GM20431 (cell line): Measurements from ENCODE around the gene C9orf85.

Source experiments
- in situ Hi-C: fragments of 300-500 bp; cut with MseI, MboI; formaldehyde crosslinking; loops from one replicate; pipeline ENCODE4 v1.15.0; 2020; ENCODE audit warnings: low sequenced_read_pairs; ENCODE audit not compliant: unreplicated experiment

Gene C9orf85

DNA sequence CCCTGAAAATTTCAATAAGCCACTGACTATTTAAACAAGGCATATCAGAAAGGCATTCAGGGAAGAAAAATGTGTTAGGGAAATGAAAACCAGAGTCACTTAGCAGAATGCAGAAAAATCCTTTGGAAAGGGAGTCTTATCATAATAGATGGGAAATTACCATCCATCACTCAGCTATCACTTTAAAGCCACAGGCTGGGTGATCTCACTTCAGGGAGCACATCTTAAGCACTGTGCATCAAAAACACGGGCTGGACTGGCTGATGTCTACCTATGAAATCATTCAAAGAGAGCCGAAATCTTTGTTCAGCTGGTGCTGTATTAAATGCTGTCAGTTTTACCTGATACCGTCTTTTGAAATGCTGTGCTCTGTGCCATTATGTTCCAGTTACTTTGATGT, 75.5 kb downstream of the C9orf85 start:
- in situ Hi-C loops = no loop called here

DNA sequence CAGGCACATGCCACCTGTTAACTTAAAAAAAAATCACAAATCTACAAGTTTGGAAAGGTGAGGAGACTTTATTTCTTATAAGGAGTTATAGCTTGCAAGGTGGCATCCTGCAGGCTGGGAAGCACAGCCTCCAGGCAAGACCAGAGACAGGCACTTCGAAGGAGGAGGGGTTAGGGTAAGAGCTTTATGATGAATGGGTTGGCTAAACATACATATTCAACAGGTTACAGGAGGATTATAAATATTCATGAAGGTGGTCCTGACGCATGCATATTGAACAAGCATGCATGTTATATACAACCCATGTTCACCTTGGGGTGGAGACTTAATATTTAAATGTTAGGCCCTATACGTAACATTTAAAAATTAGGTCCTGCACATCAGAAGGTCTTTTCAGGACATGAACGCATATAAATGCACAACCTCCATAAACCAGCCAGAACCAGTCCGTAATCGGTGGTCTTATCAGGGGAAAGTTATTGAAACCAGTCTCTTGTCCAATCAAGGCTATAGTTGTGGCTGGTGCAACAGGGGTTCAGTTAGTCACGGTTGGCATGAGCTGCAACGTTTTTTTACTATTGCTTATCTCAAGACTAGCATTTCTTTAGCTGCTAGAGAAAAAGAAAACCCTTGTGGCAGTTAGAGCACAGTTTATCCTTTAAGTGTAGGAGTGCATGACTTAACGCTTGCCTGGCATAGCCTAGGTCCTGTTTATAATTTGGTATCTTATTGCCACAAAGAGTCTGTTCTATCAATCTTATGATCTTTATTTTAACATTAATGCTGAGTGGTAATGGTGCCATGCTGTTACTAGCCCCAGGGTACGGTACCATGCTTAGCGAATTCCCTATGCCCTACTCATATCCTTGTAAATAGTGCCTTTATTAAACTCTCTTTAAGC, 76.3 kb downstream of the C9orf85 start:
- in situ Hi-C loops = no loop called here

DNA sequence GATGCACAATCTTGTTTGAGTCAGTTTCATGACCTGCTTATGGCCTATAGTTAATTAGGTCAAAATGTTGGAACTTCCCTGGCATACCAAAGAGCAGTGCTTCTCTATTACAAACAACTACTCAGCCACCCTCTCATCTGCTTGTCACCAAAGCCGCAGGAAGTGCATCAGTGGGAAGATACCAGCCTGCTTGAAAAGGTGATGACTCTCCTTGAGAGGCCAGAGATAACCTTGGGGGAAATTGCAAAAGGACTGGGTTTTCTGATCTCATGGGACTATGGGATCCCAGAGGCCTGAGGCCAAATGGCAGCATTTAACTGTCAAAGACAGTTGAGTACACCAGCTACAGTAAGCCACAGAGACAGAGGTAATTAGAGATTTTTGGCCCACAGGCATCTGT, 79.0 kb downstream of the C9orf85 start:
- in situ Hi-C loops = no loop called here

DNA sequence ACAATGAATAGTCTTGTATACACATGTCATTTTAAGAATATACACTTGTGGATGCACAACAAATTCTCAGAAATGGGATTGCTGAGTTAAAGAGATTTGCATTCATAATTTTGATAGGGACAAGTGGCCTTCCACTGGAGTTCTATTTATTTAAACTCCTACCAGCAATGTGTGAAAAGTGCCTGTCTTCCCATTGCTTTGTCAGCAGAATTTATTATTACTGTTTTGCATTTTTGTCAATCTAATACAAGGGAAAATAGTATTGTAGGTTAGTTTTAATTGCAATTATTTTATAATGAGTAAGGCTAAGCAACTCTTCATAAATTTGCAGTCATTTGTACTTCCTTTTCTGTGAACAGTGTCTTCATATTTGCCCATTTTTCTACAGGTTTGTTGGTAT, 94.0 kb downstream of the C9orf85 start:
- in situ Hi-C loops = loop anchor here (25.0 kb wide), 2 partner anchors 193 to 393 kb away; no protein-coding TSS in a partner anchor

DNA sequence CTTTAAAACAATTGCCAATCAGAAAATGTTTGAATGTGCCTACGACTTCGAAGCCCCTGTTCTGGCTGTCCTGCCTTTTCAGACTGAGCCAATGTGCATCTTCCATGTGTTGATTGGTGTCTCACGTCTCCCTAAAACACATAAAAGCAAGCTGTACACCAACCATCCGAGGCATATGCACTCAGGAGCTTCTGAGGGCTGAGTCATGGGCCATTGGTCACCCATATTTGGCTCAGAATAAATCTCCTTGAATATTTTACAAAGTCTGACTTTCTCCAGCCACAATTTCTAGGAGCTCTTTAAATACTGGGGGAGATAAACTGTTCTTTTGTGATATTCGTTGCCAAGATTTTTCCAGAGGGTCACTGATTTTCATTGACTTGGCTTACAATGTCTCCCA, 95.1 kb downstream of the C9orf85 start:
- in situ Hi-C loops = loop anchor here (25.0 kb wide), 2 partner anchors 194 to 394 kb away; no protein-coding TSS in a partner anchor

DNA sequence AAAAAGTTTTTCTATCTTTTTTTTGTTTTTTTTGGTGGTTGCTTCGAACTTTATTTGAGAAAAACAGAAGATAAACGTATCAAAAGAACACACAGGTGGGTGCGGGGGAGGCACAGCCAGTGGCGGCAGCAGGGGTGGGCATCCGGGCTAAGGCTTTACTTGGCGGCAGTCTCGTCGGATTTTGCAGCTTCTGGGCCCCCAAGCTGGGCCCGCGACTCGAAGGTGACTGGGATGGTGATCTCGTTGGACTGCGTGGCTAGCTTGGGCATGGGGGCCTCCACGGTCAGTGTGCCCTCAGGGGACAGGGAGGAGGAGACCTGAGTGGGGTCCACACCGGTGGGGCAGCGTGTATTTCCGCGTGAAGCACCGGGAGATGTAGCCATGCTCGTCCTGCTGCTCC, 96.3 kb downstream of the C9orf85 start:
- in situ Hi-C loops = loop anchor here (25.0 kb wide), 2 partner anchors 195 to 395 kb away; no protein-coding TSS in a partner anchor

DNA sequence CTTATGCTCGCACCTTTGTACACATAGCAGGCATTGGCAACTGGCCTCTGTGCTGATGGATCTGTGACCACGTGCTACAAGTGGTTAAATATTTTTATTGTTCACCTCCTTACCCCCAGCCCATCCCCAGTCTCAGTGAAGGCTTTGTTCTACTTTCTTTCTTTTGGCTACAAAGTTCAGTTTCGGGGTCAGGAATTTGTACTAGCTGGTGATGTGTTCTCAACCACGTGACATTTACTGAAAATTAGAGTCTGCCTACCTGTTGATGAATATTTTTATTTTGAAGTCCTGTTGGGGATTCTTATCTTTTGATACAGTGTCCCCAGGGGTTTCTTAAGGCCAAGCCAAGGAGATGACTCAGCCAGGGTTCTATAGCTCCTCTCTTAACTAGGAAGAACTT, 101.2 kb downstream of the C9orf85 start:
- in situ Hi-C loops = loop anchor here (25.0 kb wide), 2 partner anchors 200 to 400 kb away; no protein-coding TSS in a partner anchor

DNA sequence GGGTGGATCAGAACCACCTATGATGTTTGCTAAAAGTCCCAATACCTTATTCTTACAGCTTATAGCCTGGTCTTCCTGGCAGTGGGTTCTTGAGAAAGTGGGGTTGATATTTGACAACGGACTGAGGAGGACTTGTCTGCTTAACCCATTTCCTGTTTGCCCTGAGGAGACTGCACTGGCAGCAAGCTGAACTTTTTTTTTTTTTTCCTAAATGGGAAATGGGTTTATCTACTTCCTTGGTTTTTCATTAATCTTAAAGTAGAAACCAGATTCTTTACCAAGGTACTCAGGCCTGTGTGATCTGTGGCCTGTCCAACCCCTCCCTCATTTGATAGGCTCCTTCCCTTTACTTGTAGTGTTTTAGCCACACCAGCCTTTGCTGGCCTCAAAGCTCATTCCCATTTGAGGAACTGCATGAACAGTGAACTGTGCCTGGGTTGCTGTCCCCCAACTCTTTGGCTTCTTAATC, 101.9 kb downstream of the C9orf85 start:
- in situ Hi-C loops = loop anchor here (25.0 kb wide), 2 partner anchors 201 to 401 kb away; no protein-coding TSS in a partner anchor

DNA sequence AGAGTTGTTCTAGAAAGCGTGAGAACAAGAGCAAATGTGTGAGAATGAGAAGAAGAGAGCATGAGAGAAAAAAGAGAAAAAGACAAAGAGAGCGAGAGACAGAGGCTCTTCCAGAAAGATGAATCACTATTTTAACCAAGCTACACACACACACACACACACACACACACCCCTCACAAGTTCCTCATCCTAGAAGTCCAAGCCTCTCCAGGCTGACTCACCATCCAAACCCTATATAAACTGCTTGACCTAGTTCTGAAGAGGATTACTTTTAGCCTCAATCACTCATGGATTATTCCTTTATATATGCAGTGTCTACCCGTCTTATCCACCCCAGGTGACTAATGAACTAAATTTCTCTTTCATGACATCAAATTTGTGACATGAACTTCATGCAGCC, 111.4 kb downstream of the C9orf85 start:
- in situ Hi-C loops = loop anchor here (25.0 kb wide), 2 partner anchors 211 to 411 kb away; no protein-coding TSS in a partner anchor
